ENCODE results near the gene GTPBP2. TPM values are rescaled to one million over a fixed set of nuclear protein-coding genes. Genes with fewer than 3 reads are reported as not detected.

The GTPBP2 gene
- total and polyA plus RNA-seq, 2 of the 13 experiments (the other 11 are each of a cell fraction or from before 2014, with no cell fraction given): 26.9 to 88.2 TPM

DNA sequence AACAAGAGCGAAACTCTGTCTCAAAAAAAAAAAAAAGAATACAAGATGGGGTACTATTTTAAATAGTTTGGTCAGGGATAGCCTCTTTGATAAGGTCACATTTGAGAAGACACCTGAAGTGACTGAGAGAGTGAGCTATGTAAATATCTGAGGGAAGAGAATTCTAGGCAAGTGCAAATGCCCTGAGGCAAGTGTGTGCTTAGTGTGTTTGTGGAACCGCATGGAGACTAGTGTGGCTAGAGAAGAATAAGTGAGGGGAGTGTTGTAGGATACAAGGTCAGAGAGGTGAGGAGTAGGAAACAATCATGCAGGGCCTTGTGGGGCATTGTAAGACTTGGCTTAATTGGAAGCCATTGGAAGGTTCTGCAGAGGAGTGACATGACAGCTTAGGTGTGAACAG lies 19.2 kb upstream of the GTPBP2 start (continued):
- TF ChIP-seq ASH2L (IDR thresholded peaks at IDR 0.05; ENCODE audit: insufficient read length, low read depth, low read length): no peak
- no peak for TF ChIP-seq MYNN (CRISPR knock-in tag; IDR thresholded peaks at IDR 0.05; ENCODE audit: low read depth)
- TF ChIP-seq RNF2 (conservative IDR thresholded peaks at IDR 0.05; ENCODE audit: low read depth): no peak
- no peak for TF ChIP-seq ZBTB7B (CRISPR knock-in tag; IDR thresholded peaks at IDR 0.05)
- TF ChIP-seq ZNF263 (CRISPR knock-in tag; IDR thresholded peaks at IDR 0.05): no peak
- TF ChIP-seq DMTF1 (CRISPR knock-in tag; IDR thresholded peaks at IDR 0.05): no peak

GRCh38 chr6:43647613-43648012 lies 18.5 kb upstream of the GTPBP2 start:
- Histone ChIP-seq H3K9me3 (ENCODE audit: low read length) (no peaks in the 10 kb centered on the region), H3K9ac (ENCODE audit: insufficient read depth, low read depth, low read length) (no peak overlapping the region), H4K20me1 (ENCODE audit: insufficient read depth, low read length) (no peaks in the 10 kb centered on the region), H2AFZ (ENCODE audit: low read length) (no peak overlapping the region), H3K27ac (ENCODE audit: extremely low read length, insufficient read depth, low read length) (no peak overlapping the region), H3K36me3 (replicated peaks in 1 of 2; ENCODE audit: control insufficient read depth in 1 of 2, insufficient read depth in 2 of 2, low read length in 2 of 2) (0 out of 5 replicates have a peak, but pooled peaks cover 0 to 1% of the 10 kb centered on the region in 2 experiments), H3K4me1 (ENCODE audit: insufficient read depth, low read length) (no peaks in the 10 kb centered on the region), H3K4me3 (replicated peaks in 1 of 3; ENCODE audit: insufficient read depth in 1 of 3, low read depth in 2 of 3, low read length in 3 of 3) (no peak overlapping the region), H3K27me3 (ENCODE audit: control insufficient read depth in 1 of 2, insufficient read depth in 2 of 2, low read length in 2 of 2) (peaks cover 1 to 7% of the 10 kb centered on the region in 2 experiments; a peak in 2 of 5 replicates), H3K4me2 (ENCODE audit: low read depth, low read length) (no peak overlapping the region), H3K79me2 (ENCODE audit: insufficient read depth, low read length) (no peaks in the 10 kb centered on the region)
- POLR2A ChIA-PET: interaction anchor here (1.0 to 5.9 kb wide), 2 partner anchors 12 to 18 kb away, joined by 3 to 22 read pairs; partner anchors contain the start of gene MAD2L1BP
- no peak for TF ChIP-seq ZNF333 (CRISPR knock-in tag; IDR thresholded peaks at IDR 0.05; ENCODE audit: borderline replicate concordance)
- 0 out of 2 replicates have a peak, but pooled peaks have one; percentile 45 for TF ChIP-seq FOXO4 (CRISPR knock-in tag; conservative IDR thresholded peaks at IDR 0.05)
- peak; percentile 83 for TF ChIP-seq ZKSCAN1 (IDR thresholded peaks at IDR 0.05; ENCODE audit: low read length)
- TF ChIP-seq HMG20B (CRISPR knock-in tag; conservative IDR thresholded peaks at IDR 0.05): no peak
- TF ChIP-seq MTF2 (CRISPR knock-in tag; IDR thresholded peaks at IDR 0.05; ENCODE audit: borderline replicate concordance): no peak
- no peak for TF ChIP-seq KDM5B (CRISPR knock-in tag; IDR thresholded peaks at IDR 0.05; ENCODE audit: borderline replicate concordance)
- TF ChIP-seq HOXA3 (CRISPR knock-in tag; IDR thresholded peaks at IDR 0.05): no peak
- CTCF ChIA-PET (ENCODE audit: low intra/inter-chr PET ratio, low total read pairs): no interaction called here
- 79% methylated on average over 3 of the region's 3 CpGs for WGBS (ENCODE audit: low lambda C conversion rate)
- intact Hi-C loops (cut with micrococcal nuclease; ENCODE audit: unreplicated experiment) (no loop called here), in situ Hi-C loops (cut with HindIII; ENCODE audit: extremely low pct_ligation_motif_present, low pct_unique_long_range_greater_than_20kb) (no loop called here)
- FAIRE-seq: no peak
- no TSS peak for BruUV-seq (replicated peaks)
- DNase-seq (ENCODE audit: low spot score): no peak
- ATAC-seq: no peak
